HCT116 (cell line): ENCODE data around the gene PPP2R5B. TPM values are rescaled to one million over a fixed set of nuclear protein-coding genes. Genes with fewer than 3 reads are reported as not detected.

Experiments
- ATAC-seq: fragments of 200-7000 bp; cut with Tn5 transposase; 2 replicates; pipeline ENCODE4 v1.9.1; 2020; ENCODE audit warnings: mild to moderate bottlenecking, moderate library complexity
- BruUV-seq: library from RNA; stranded (reverse); fragments of 400-500 nt; replicated peaks from 2 replicates; lab custom pipeline; 2021; lab: Mats Ljungman, UMichigan
- CTCF ChIA-PET: fragments of 300-600 bp; sonication (Branson Sonifier 250); formaldehyde crosslinking; loops from one replicate; lab custom pipeline; 2021; ENCODE audit warnings: antibody characterized with exemption; lab: Charles Lee
- POLR2A ChIA-PET: fragments of 300-600, 350-600 bp; sonication (Branson Sonifier 250); formaldehyde crosslinking; loops from one replicate; lab custom pipeline; 2021; ENCODE audit warnings: antibody characterized with exemption; lab: Charles Lee
- RAD21 ChIA-PET, 2 experiments: fragments of 300-600 bp; sonication (Branson Sonifier 250); formaldehyde crosslinking; loops; one replicate each; lab custom pipeline; 2023; ENCODE audit warnings: low total read pairs in 2 of 2; ENCODE audit not compliant: uncharacterized antibody in 2 of 2, unreplicated experiment in 2 of 2, low non-redundant PET in 1 of 2; lab: Charles Lee
- DNase-seq: peaks from one replicate; pipeline ENCODE4 v3.0.0-alpha.2; 2010; ENCODE audit warnings: low read depth, low spot score
- H2AFZ ChIP-seq: fragments of 200-600 bp; shearing (Covaris generic), sonication (generic); 2 replicates; pipeline ENCODE4 v1.6.1; 2017; ENCODE audit warnings: low read depth, mixed run types, mixed read lengths, antibody characterized with exemption, low read length; ENCODE audit not compliant: poor library complexity, severe bottlenecking
- H3K27ac ChIP-seq: 2 replicates; pipeline ENCODE4 v1.5.1; 2012; ENCODE audit warnings: low read depth, low read length
- H3K27me3 ChIP-seq: fragments of 200-600 bp; sonication (generic); 2 replicates; pipeline ENCODE4 v1.6.1; 2016; ENCODE audit warnings: mixed run types, low read length, mixed read lengths; ENCODE audit not compliant: insufficient read depth
- H3K36me3 ChIP-seq, 2 experiments: fragments of 200-500 bp in 1 of 2; fragments of 200-600 bp in 1 of 2; sonication (Bioruptor generic) in 1 of 2; sonication (generic) in 1 of 2; 2 replicates each; pipeline versions ENCODE4 v1.5.1 to v1.6.1; 2014 to 2016; ENCODE audit warnings: low read length in 2 of 2, inconsistent platforms in 1 of 2, mixed read lengths in 1 of 2, mixed run types in 1 of 2; ENCODE audit not compliant: insufficient read depth in 2 of 2, control insufficient read depth in 1 of 2
- H3K4me1 ChIP-seq, 2 experiments: fragments of 200-600 bp in 1 of 2; sonication (generic) in 1 of 2; 2 replicates each; pipeline versions ENCODE4 v1.5.1 to v1.6.1; 2012 to 2017; ENCODE audit warnings: low read length in 2 of 2, inconsistent platforms in 1 of 2, mild to moderate bottlenecking in 1 of 2, mixed read lengths in 1 of 2, mixed run types in 1 of 2, moderate library complexity in 1 of 2; ENCODE audit not compliant: insufficient read depth in 2 of 2, control insufficient read depth in 1 of 2
- H3K4me2 ChIP-seq: fragments of 200-600 bp; sonication (generic); 2 replicates; pipeline ENCODE4 v1.6.1; 2017; ENCODE audit warnings: mixed run types, low read length, mixed read lengths
- H3K4me3 ChIP-seq, 2 experiments: fragments of 200-600 bp in 1 of 2; sonication (generic) in 1 of 2; replicated peaks in 1 of 2; 2 replicates each; pipeline ENCODE4 v1.5.1; 2011 to 2016; ENCODE audit warnings: low read length in 2 of 2, control low read depth in 1 of 2, low read depth in 1 of 2, mild to moderate bottlenecking in 1 of 2, mixed read lengths in 1 of 2, mixed run types in 1 of 2
- H3K79me2 ChIP-seq: fragments of 200-600 bp; sonication (generic); 2 replicates; pipeline ENCODE4 v1.6.1; 2017; ENCODE audit warnings: mild to moderate bottlenecking, mixed run types, low read length, moderate library complexity, mixed read lengths; ENCODE audit not compliant: insufficient read depth
- H3K9ac ChIP-seq: fragments of 200-600 bp; sonication (generic); 2 replicates; pipeline ENCODE4 v1.6.1; 2016; ENCODE audit warnings: low read length, mixed read lengths
- H3K9me2 ChIP-seq: fragments of 200-600 bp; sonication (generic), shearing (Covaris generic); 2 replicates; pipeline ENCODE4 v1.6.1; 2017; ENCODE audit warnings: mixed run types, mild to moderate bottlenecking, moderate library complexity; ENCODE audit not compliant: insufficient read depth
- H3K9me3 ChIP-seq, 2 experiments: fragments of 200-500 bp in 1 of 2; fragments of 200-600 bp in 1 of 2; sonication (Bioruptor generic) in 1 of 2; sonication (generic) in 1 of 2; 2 replicates each; pipeline ENCODE4 v1.6.1; 2014 to 2017; ENCODE audit warnings: low read length in 2 of 2, mixed read lengths in 2 of 2, inconsistent platforms in 1 of 2, low read depth in 1 of 2, mild to moderate bottlenecking in 1 of 2, mixed run types in 1 of 2, moderate library complexity in 1 of 2; ENCODE audit not compliant: control insufficient read depth in 1 of 2, insufficient read depth in 1 of 2
- H4K20me1 ChIP-seq: fragments of 200-600 bp; sonication (generic), shearing (Covaris generic); 2 replicates; pipeline ENCODE4 v1.6.1; 2017; ENCODE audit warnings: mixed run types, mild to moderate bottlenecking, moderate library complexity; ENCODE audit not compliant: insufficient read depth
- ELF1 ChIP-seq: IDR thresholded peaks from 2 replicates; pipeline ENCODE4 v1.6.1; 2012; ENCODE audit warnings: low read depth, borderline replicate concordance
- RAD21 ChIP-seq: IDR thresholded peaks from 2 replicates; pipeline ENCODE4 v1.6.1; 2012; ENCODE audit warnings: low read depth, mild to moderate bottlenecking
- REST ChIP-seq: IDR thresholded peaks from 2 replicates; pipeline ENCODE4 v1.6.1; 2012; ENCODE audit warnings: low read depth
- TCF7L2 ChIP-seq: IDR thresholded peaks from 2 replicates; pipeline ENCODE4 v1.7.0; 2011; ENCODE audit warnings: borderline replicate concordance, inconsistent platforms; ENCODE audit not compliant: insufficient read depth, insufficient read length; ENCODE audit errors: extremely low read depth
- ZBTB33 ChIP-seq: IDR thresholded peaks from 2 replicates; pipeline ENCODE4 v1.6.1; 2011; ENCODE audit warnings: mild to moderate bottlenecking, low read length, moderate library complexity; ENCODE audit not compliant: insufficient replicate concordance; ENCODE audit errors: extremely low read depth
- intact Hi-C: fragments of 100-400 bp; cut with micrococcal nuclease; formaldehyde crosslinking; loops from 2 replicates; pipeline ENCODE4 v1.10.0; 2022
- total RNA-seq: library from RNA; stranded (reverse); gene quantifications from one replicate; pipeline ENCODE4 v1.2.1, GENCODE V29; 2021; ENCODE audit not compliant: unreplicated experiment
- TF ChIP-seq, protein P1 (sequence below): IDR thresholded peaks from 2 replicates; pipeline ENCODE4 v1.6.1; 2012

PPP2R5B gene
- total RNA-seq, 1 experiment from 2014 or later = 10.9 TPM

- H4K20me1 ChIP-seq = no peaks in the 10 kb centered on the region
- H3K4me3 ChIP-seq = no peak overlapping the region
- H3K4me1 ChIP-seq = peaks cover 10 to 20% of the 10 kb centered on the region in 2 experiments
- H3K4me2 ChIP-seq = no peak overlapping the region
- no peak overlapping the region for H3K27ac ChIP-seq
- peaks cover 0 to 10% of the 10 kb centered on the region in 2 experiments; a peak in 2 of 4 replicates for H3K36me3 ChIP-seq
- H3K9ac ChIP-seq = no peak overlapping the region
- intact Hi-C loops = loop anchor here (10.0 kb wide), 1 partner anchor 202 kb away; the partner anchor contains the start of genes TM7SF2 and ZNHIT2
- POLR2A ChIA-PET = no interaction called here
- H2AFZ ChIP-seq = no peak overlapping the region
- ATAC-seq = no peak
- H3K79me2 ChIP-seq = peaks cover 13% of the 10 kb centered on the region; the same call in 1 of the 2 replicates
- CTCF ChIA-PET = no interaction called here
- H3K9me2 ChIP-seq = no peaks in the 10 kb centered on the region
- H3K27me3 ChIP-seq = no peaks in the 10 kb centered on the region
- BruUV-seq = no TSS peak
- RAD21 ChIA-PET = no interaction called here
- DNase-seq = no peak
- TF ChIP-seq ZBTB33 = no peak
- TF ChIP-seq TCF7L2 = no peak
- TF ChIP-seq, protein P1, sequence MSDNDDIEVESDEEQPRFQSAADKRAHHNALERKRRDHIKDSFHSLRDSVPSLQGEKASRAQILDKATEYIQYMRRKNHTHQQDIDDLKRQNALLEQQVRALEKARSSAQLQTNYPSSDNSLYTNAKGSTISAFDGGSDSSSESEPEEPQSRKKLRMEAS = no peak
- TF ChIP-seq REST = no peak
- no peak for TF ChIP-seq RAD21
- TF ChIP-seq ELF1 = no peak
- TF ChIP-seq, all 23 proteins: peak for 0
- H3K9me3 ChIP-seq = no peaks in the 10 kb centered on the region
These were observed 11.2 kb upstream of the PPP2R5B start for GRCh38 chr11:64913171-64913727.
